ENCODE measurements around the gene EMC6.

Gene EMC6

DNA sequence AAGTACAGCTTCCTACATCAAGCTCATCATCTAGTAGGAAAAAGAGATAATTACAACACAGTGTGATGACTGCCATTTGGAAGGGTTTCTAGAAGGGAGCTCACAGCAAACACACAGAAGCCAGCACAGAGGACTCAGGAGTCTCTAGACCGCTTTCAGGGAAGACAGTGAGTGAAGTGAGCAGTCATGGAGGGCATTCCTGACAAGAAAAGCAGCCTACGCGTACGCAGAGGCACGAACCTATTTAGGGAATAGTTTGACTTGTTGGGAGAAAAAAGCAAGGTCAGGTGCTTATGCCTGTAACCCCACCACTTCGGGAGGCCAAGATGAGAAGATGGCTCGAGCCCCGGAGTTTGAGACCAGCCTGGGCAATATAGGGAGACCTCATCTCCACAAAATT is 46.7 kb downstream of the EMC6 start:
- no peak for DNase-seq

DNA sequence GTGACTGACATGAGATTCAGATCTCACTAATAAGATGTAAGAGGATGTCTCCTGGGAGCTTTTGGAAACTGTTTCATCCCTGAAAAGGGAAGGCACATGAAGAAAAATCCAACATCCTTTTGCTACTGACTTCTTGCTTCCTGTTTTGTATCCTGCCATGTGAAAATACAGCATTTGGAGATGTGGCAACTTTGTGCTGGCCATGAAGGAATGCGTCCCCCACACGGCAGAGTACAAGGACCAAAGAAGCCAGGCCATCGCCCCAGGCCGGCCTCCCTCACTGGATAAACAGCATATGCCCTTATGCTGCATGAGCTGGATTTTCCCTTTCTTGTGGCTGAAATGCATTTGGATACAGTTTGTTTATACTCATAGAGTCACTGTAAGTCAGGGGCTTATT is 49.6 kb downstream of the EMC6 start:
- no peak for DNase-seq

DNA sequence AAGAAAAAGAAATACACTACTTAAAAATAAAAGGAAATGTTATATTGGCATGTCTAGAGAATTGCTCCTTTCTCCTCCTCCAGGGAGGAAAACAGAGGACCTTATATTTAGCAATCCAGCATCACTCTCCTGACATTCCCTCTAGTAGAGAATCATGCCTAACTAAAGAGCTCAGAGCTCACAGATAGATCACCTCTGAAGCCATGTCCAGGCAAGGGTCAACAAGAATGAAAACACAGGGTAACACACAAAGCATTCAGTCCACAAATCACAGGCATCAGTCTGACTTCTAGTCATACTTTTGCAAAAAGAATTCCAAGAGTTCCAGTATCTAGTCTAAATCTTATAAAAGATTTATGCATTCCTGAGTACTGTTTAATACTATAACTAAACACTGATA is 50.7 kb downstream of the EMC6 start:
- no peak for DNase-seq

All from activated CD4-positive, alpha-beta T cell treated with anti-CD3 and anti-CD28 coated beads, Interleukin-2, amount 50 U/mL, for 1 hour (primary cell).